Epithelial cell of proximal tubule (primary cell): ENCODE data around the gene TAF15. TPM values are rescaled to one million over a fixed set of nuclear protein-coding genes. Genes with fewer than 3 reads are reported as not detected.

ENCODE experiments used
- DNase-seq: peaks from one replicate; pipeline ENCODE4 v3.0.0-alpha.2; 2011; ENCODE audit warnings: low read depth
- H3K4me3 ChIP-seq: 2 replicates; pipeline ENCODE4 v1.5.1; 2011; ENCODE audit warnings: low read depth, mild to moderate bottlenecking, low read length
- CTCF ChIP-seq: conservative IDR thresholded peaks from 2 replicates; pipeline ENCODE4 v1.5.1; 2012; ENCODE audit warnings: low read depth, mild to moderate bottlenecking, low read length
- total RNA-seq: library from RNA; depleted of rRNA; stranded (reverse); fragments of >200 nt; gene quantifications from 2 replicates; pipeline ENCODE4 v1.2.3, GENCODE V29; 2015

TAF15 gene
- total RNA-seq, 1 donor from 2014 or later, result 17.3 TPM

GRCh38 chr17:35817196-35817595 lies 7.9 kb downstream of the TAF15 start:
- DNase-seq, result no peak
- no peak overlapping the region for H3K4me3 ChIP-seq
- TF ChIP-seq CTCF, result no peak

- no peak overlapping the region for H3K4me3 ChIP-seq
- no peak for DNase-seq
- TF ChIP-seq CTCF, result no peak
These were observed 10.2 kb downstream of the TAF15 start for GRCh38 chr17:35819455-35819854.

GRCh38 chr17:35821308-35821707 lies 12.0 kb downstream of the TAF15 start:
- no peak overlapping the region for H3K4me3 ChIP-seq
- no peak for TF ChIP-seq CTCF
- no peak for DNase-seq

- H3K4me3 ChIP-seq, result no peak overlapping the region
- no peak for TF ChIP-seq CTCF
- DNase-seq, result no peak
These were observed 15.9 kb downstream of the TAF15 start for GRCh38 chr17:35825206-35825605.

- H3K4me3 ChIP-seq, result no peak overlapping the region
- no peak for TF ChIP-seq CTCF
- no peak for DNase-seq
These were observed 31.8 kb downstream of the TAF15 start for GRCh38 chr17:35841101-35841500.

GRCh38 chr17:35841505-35841904 lies 32.2 kb downstream of the TAF15 start:
- DNase-seq, result no peak
- TF ChIP-seq CTCF, result no peak
- no peak overlapping the region for H3K4me3 ChIP-seq

- H3K4me3 ChIP-seq, result no peak overlapping the region
- no peak for TF ChIP-seq CTCF
- DNase-seq, result no peak
These were observed 33.0 kb downstream of the TAF15 start for GRCh38 chr17:35842239-35842638.
